OCI-LY3 (cell line): ENCODE results near the gene MYO1E.
A peak's percentile ranks its signal among the peaks of the same experiment; 100 is the strongest.

Source experiments
- H2AFZ ChIP-seq: fragments of 200-600, 300-600 bp; shearing (Covaris generic); 2 replicates; pipeline ENCODE4 v1.6.0; 2014; ENCODE audit warnings: antibody characterized with exemption, low read depth, low read length
- H3K27ac ChIP-seq: fragments of 200-600, 300-600 bp; sonication (generic); 2 replicates; pipeline ENCODE4 v1.5.1; 2014; ENCODE audit warnings: mild to moderate bottlenecking, low read length, moderate library complexity, mixed read lengths
- H3K27me3 ChIP-seq: fragments of 200-600, 300-600 bp; sonication (generic); 2 replicates; pipeline ENCODE4 v1.6.1; 2014; ENCODE audit warnings: low read depth, low read length, mixed read lengths
- H3K36me3 ChIP-seq: fragments of 200-600, 300-600 bp; sonication (generic); replicated peaks from 2 replicates; pipeline ENCODE3; 2014; ENCODE audit warnings: low read depth, low read length, mixed read lengths
- H3K4me1 ChIP-seq: fragments of 300-600, 200-600 bp; sonication (generic); 2 replicates; pipeline ENCODE4 v1.6.1; 2014; ENCODE audit warnings: low read length, mixed read lengths
- H3K4me2 ChIP-seq: fragments of 200-600, 300-600 bp; sonication (generic); 2 replicates; pipeline ENCODE4 v1.6.1; 2014; ENCODE audit warnings: low read length, mixed read lengths
- H3K4me3 ChIP-seq: fragments of 300-600, 200-600 bp; sonication (generic); 2 replicates; pipeline ENCODE4 v1.5.1; 2014; ENCODE audit warnings: antibody characterized with exemption, mild to moderate bottlenecking, low read length, moderate library complexity
- H3K79me2 ChIP-seq: fragments of 300-600, 200-600 bp; shearing (Covaris generic); 2 replicates; pipeline ENCODE4 v1.6.1; 2014; ENCODE audit warnings: mild to moderate bottlenecking, low read length, mixed read lengths
- H3K9ac ChIP-seq: fragments of 300-600, 200-600 bp; shearing (Covaris generic); 2 replicates; pipeline ENCODE4 v1.6.0; 2014; ENCODE audit warnings: mild to moderate bottlenecking, low read length, moderate library complexity
- H3K9me3 ChIP-seq: fragments of 200-600, 300-600 bp; shearing (Covaris generic); 2 replicates; pipeline ENCODE4 v1.6.1; 2014; ENCODE audit warnings: low read length, mixed read lengths; ENCODE audit not compliant: insufficient read depth
- H4K20me1 ChIP-seq: fragments of 200-600, 300-600 bp; sonication (generic); 2 replicates; pipeline ENCODE4 v1.6.1; 2016; ENCODE audit warnings: low read length, mixed read lengths; ENCODE audit not compliant: insufficient read depth
- EZH2phosphoT487 ChIP-seq: fragments of 200-600 bp; shearing (Covaris generic); IDR thresholded peaks from 2 replicates; pipeline ENCODE4 v1.6.1; 2018; ENCODE audit warnings: antibody characterized with exemption, mixed run types, low read depth
- TF ChIP-seq, protein P1 (sequence below): fragments of 200-600, 300-600 bp; sonication (generic); IDR thresholded peaks from 2 replicates; pipeline ENCODE4 v1.5.1; 2014; ENCODE audit warnings: antibody characterized with exemption, low read length, low read depth

MYO1E gene

DNA sequence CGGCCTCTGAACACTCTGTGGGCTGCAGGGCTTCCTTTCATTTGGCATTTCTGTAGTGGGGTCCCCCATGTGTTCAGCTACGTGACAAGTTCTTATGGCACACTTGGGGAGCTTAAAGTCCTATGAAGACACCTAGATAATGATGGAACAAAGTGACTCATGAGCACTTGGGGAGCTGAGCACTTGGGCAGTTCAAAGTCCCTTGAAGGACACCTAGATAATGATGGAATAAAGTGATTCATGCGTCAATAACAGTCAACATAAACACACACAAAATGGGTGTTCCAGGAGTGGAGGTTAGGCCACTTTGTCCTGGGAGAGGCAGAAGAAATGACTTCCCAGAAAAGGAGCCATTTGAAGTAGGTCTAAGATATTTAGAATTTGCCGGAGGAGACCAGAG lies 99.4 kb downstream of the MYO1E start:
- no peak overlapping the region for H3K4me3 ChIP-seq
- no peak overlapping the region for H3K9ac ChIP-seq
- peaks cover 7% of the 10 kb centered on the region for H3K4me1 ChIP-seq
- H3K27ac ChIP-seq, result no peak overlapping the region
- H4K20me1 ChIP-seq, result 0 out of 2 replicates have a peak, but pooled peaks cover 7% of the 10 kb centered on the region
- H3K4me2 ChIP-seq, result no peak overlapping the region
- H3K9me3 ChIP-seq, result no peaks in the 10 kb centered on the region
- H2AFZ ChIP-seq, result no peak overlapping the region
- no peaks in the 10 kb centered on the region for H3K27me3 ChIP-seq
- no peak for TF ChIP-seq EZH2phosphoT487
- TF ChIP-seq, protein P1, sequence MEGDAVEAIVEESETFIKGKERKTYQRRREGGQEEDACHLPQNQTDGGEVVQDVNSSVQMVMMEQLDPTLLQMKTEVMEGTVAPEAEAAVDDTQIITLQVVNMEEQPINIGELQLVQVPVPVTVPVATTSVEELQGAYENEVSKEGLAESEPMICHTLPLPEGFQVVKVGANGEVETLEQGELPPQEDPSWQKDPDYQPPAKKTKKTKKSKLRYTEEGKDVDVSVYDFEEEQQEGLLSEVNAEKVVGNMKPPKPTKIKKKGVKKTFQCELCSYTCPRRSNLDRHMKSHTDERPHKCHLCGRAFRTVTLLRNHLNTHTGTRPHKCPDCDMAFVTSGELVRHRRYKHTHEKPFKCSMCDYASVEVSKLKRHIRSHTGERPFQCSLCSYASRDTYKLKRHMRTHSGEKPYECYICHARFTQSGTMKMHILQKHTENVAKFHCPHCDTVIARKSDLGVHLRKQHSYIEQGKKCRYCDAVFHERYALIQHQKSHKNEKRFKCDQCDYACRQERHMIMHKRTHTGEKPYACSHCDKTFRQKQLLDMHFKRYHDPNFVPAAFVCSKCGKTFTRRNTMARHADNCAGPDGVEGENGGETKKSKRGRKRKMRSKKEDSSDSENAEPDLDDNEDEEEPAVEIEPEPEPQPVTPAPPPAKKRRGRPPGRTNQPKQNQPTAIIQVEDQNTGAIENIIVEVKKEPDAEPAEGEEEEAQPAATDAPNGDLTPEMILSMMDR, result no peak
- no peaks in the 10 kb centered on the region for H3K79me2 ChIP-seq
- no peaks in the 10 kb centered on the region for H3K36me3 ChIP-seq

DNA sequence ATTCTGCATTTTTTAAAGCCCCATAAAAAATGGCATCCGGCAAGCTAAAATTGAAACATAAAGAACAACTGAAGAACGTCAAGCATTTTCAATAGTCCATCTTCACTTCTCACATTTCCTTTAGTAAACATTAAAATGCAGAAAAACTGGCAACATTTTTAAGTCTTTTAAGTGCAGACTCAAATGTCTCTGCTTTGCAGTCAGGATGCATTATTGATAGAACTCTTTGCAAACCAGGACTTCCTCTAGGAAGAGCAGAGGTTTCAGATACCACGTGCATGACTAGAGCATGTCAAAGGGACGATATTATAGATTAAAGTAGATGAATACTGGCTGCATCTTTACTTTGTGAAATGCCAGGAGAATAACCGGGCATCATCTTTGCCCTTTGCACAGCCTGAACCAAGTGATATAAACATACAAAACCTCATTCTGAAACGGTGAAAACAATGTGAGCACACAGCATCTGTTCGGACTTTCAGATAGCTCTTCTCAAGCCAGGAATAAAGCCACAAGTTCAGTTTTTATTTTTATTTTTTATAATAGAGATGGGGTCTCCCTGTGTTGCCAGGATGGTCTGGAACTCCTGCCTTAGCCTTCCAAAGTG lies 101.0 kb downstream of the MYO1E start:
- H3K79me2 ChIP-seq, result no peaks in the 10 kb centered on the region
- no peak for TF ChIP-seq EZH2phosphoT487
- TF ChIP-seq, protein P1, result no peak

DNA sequence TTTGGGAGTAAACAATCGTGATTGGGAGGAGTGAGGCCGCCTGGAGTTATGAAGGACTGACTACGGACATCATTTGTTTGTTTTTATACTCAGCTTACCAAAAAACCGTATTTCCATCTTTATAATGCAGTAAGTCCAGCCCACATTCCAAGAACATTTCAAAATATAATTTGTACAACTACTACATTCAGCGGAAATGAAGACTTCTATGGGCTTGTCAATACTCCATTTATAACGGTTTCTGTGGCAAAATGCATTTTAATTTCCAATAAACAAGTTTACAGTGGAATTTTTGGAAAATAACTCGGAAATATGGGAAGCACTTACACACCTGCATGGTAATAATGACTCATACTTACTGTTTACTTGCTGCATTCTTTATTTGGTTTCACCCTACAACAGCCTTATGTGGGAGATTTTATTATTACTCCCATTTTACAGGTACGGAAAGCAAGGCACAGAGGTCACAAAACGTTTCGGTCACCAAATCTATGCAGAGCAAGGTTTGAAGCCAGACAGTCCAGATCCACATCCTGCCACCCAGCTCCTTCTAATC lies 103.7 kb downstream of the MYO1E start:
- Histone ChIP-seq H3K4me3 (no peak overlapping the region), H3K27ac (no peak overlapping the region), H3K79me2 (no peaks in the 10 kb centered on the region), H3K4me1 (peaks cover 7% of the 10 kb centered on the region), H3K4me2 (no peak overlapping the region), H3K9me3 (no peaks in the 10 kb centered on the region), H3K9ac (no peak overlapping the region), H2AFZ (no peak overlapping the region), H3K27me3 (no peaks in the 10 kb centered on the region), H3K36me3 (no peaks in the 10 kb centered on the region), H4K20me1 (no peaks in the 10 kb centered on the region)
- TF ChIP-seq EZH2phosphoT487, result no peak
- TF ChIP-seq, protein P1, result no peak

More for the DNA sequence above, 101.0 kb downstream of the MYO1E start:
- Histone ChIP-seq H4K20me1 (0 out of 2 replicates have a peak, but pooled peaks cover 7% of the 10 kb centered on the region), H3K36me3 (no peaks in the 10 kb centered on the region), H3K27ac (no peak overlapping the region), H3K9me3 (no peaks in the 10 kb centered on the region), H2AFZ (no peak overlapping the region), H3K4me2 (peak overlapping the region; percentile 49), H3K27me3 (no peaks in the 10 kb centered on the region), H3K4me1 (peaks cover 7% of the 10 kb centered on the region), H3K4me3 (no peak overlapping the region), H3K9ac (no peak overlapping the region)

DNA sequence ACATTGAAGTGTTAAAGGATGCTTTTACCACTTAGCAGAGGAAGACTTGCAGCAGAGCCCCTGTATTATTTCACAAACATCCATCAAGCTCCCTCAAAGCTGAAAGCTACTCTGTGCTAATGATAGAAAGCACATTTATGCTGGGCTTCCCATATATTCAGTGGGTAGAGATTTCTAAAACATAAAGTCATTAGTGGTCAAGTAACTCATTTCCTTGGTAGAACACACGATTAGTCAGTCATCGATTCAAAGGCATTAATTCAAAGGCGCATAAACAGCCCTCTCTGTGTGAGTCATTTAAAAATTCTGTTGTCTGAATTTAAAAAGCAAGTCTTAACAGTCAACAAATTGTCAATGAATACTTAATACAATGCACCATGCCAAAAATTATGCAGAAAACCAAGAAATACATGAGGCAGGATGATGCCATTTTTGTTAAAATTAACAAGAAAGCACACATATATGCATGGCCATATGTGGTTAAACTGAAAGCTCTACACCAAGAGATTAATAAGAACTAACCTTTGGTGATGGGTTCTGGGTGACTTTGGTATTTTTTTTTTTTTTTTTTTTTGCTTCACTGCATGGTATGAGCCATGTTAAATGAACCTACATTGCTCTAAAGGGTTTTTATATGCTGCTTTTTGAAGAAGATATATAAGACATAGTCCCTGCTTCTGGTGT lies 104.4 kb downstream of the MYO1E start:
- no peak for TF ChIP-seq EZH2phosphoT487
- TF ChIP-seq, protein P1, result no peak
- H3K27ac ChIP-seq, result no peak overlapping the region
- H3K4me2 ChIP-seq, result no peak overlapping the region

More for the DNA sequence above, 104.4 kb downstream of the MYO1E start:
- Histone ChIP-seq H3K4me3 (no peak overlapping the region), H3K4me1 (peaks cover 7% of the 10 kb centered on the region), H3K9ac (no peak overlapping the region), H2AFZ (no peak overlapping the region), H3K79me2 (no peaks in the 10 kb centered on the region), H3K36me3 (no peaks in the 10 kb centered on the region), H3K9me3 (no peaks in the 10 kb centered on the region), H4K20me1 (no peaks in the 10 kb centered on the region), H3K27me3 (no peaks in the 10 kb centered on the region)
